HG03520 (cell line): ENCODE results near the gene METAP1.
"Not testable (repeated sequence)": the region's sequence is repeated elsewhere in the genome, so short reads cannot be mapped to it uniquely, and the experiment has no call there.

ENCODE experiments used
- ATAC-seq: cut with Tn5 transposase; IDR thresholded peaks from one replicate; pipeline ENCODE4 v1.9.1; 2021; ENCODE audit warnings: mild to moderate bottlenecking, moderate library complexity; ENCODE audit not compliant: unreplicated experiment

Gene METAP1

GRCh38 chr4:98995183-98996055, at the start of gene METAP1:
TSS of gene METAP1 (plus strand) at chr4:98995721. CDS start at chr4:98995754, 33 bp downstream.
- ATAC-seq: peak; percentile 94

- ATAC-seq: no peak
These were observed 49.2 kb upstream of the METAP1 start for GRCh38 chr4:98946359-98946758.

GRCh38 chr4:98950925-98951324, 44.6 kb upstream of the METAP1 start:
- no peak for ATAC-seq

- no peak for ATAC-seq
These were observed 43.8 kb upstream of the METAP1 start for GRCh38 chr4:98951710-98952109.

- ATAC-seq: no peak
These were observed 40.3 kb upstream of the METAP1 start for GRCh38 chr4:98955229-98955628.

GRCh38 chr4:98958065-98958464, 37.5 kb upstream of the METAP1 start:
- no peak for ATAC-seq

GRCh38 chr4:98959411-98959810, 36.1 kb upstream of the METAP1 start:
- no peak for ATAC-seq

- no peak for ATAC-seq
These were observed 33.8 kb upstream of the METAP1 start for GRCh38 chr4:98961770-98962169.

- no peak for ATAC-seq
These were observed 31.7 kb upstream of the METAP1 start for GRCh38 chr4:98963538-98964433.

- no peak for ATAC-seq
These were observed 28.6 kb upstream of the METAP1 start for GRCh38 chr4:98966926-98967325.

- no peak for ATAC-seq
These were observed 27.7 kb upstream of the METAP1 start for GRCh38 chr4:98967786-98968329.

GRCh38 chr4:98969878-98970785, 25.4 kb upstream of the METAP1 start:
- no peak for ATAC-seq

GRCh38 chr4:98976716-98977115, 18.8 kb upstream of the METAP1 start:
- no peak for ATAC-seq

- ATAC-seq: no peak
These were observed 18.0 kb upstream of the METAP1 start for GRCh38 chr4:98977557-98977956.

- ATAC-seq: no peak
These were observed 7.8 kb upstream of the METAP1 start for GRCh38 chr4:98987720-98988119.

- ATAC-seq: not testable (repeated sequence)
These were observed 2.7 kb upstream of the METAP1 start for GRCh38 chr4:98992835-98993234.

- ATAC-seq: no peak
These were observed 2.0 kb upstream of the METAP1 start for GRCh38 chr4:98993419-98994071.

- ATAC-seq: no peak
These were observed 893 bp upstream of the METAP1 start for GRCh38 chr4:98994474-98995182.

GRCh38 chr4:98996056-98996764, 689 bp downstream of the METAP1 start:
- ATAC-seq: peak; percentile 16
